Neuronal stem cell (in vitro differentiated cells): ENCODE measurements around the gene CTNS.

Experiments
- DNase-seq: peaks from one replicate; pipeline ENCODE4 v3.0.0-alpha.2; 2013; ENCODE audit warnings: low spot score
- H2AFZ ChIP-seq: one replicate; pipeline ENCODE4 v1.6.1; 2013; ENCODE audit warnings: mild to moderate bottlenecking, low read length, inconsistent platforms
- H2AK5ac ChIP-seq: 2 replicates; pipeline ENCODE4 v1.6.1; 2013; ENCODE audit warnings: low read depth, mild to moderate bottlenecking, inconsistent platforms, low read length, moderate library complexity, mixed read lengths
- H2BK120ac ChIP-seq: 2 replicates; pipeline ENCODE4 v1.6.1; 2013; ENCODE audit warnings: low read depth, mild to moderate bottlenecking, inconsistent platforms, low read length, moderate library complexity, mixed read lengths
- H2BK12ac ChIP-seq: one replicate; pipeline ENCODE4 v1.6.1; 2013; ENCODE audit warnings: low read length, inconsistent platforms
- H2BK15ac ChIP-seq: 2 replicates; pipeline ENCODE4 v1.6.1; 2013; ENCODE audit warnings: mild to moderate bottlenecking, low read length, inconsistent platforms, mixed read lengths
- H2BK5ac ChIP-seq: one replicate; pipeline ENCODE4 v1.6.1; 2013; ENCODE audit warnings: inconsistent platforms, mild to moderate bottlenecking, low read length, moderate library complexity
- H3K14ac ChIP-seq: one replicate; pipeline ENCODE4 v1.6.1; 2013; ENCODE audit warnings: low read length, inconsistent platforms
- H3K18ac ChIP-seq: 2 replicates; pipeline ENCODE4 v1.6.1; 2013; ENCODE audit warnings: low read length, inconsistent platforms
- H3K23ac ChIP-seq: 2 replicates; pipeline ENCODE4 v1.6.1; 2013; ENCODE audit warnings: low read depth, mild to moderate bottlenecking, mixed read lengths, low read length, inconsistent platforms; ENCODE audit not compliant: poor library complexity
- H3K27ac ChIP-seq: replicated peaks from 3 replicates; pipeline ENCODE4 v1.5.1; 2013; ENCODE audit warnings: low read length, inconsistent platforms
- H3K27me3 ChIP-seq, 3 experiments: 2 replicates each; pipeline ENCODE4 v1.6.1; 2013; ENCODE audit warnings: low read length in 3 of 3, mild to moderate bottlenecking in 2 of 3, inconsistent platforms in 1 of 3, low read depth in 1 of 3, mixed read lengths in 1 of 3, moderate library complexity in 1 of 3; ENCODE audit not compliant: control insufficient read depth in 3 of 3, insufficient read depth in 3 of 3
- H3K36me3 ChIP-seq, 2 donors: replicated peaks in 1 of 2; 2 replicates each; pipeline ENCODE4 v1.6.1; 2013; ENCODE audit warnings: low read length in 2 of 2; ENCODE audit not compliant: control insufficient read depth in 2 of 2, insufficient read depth in 2 of 2
- H3K4ac ChIP-seq: 2 replicates; pipeline ENCODE4 v1.6.1; 2013; ENCODE audit warnings: inconsistent platforms, mild to moderate bottlenecking, low read length, moderate library complexity
- H3K4me1 ChIP-seq, 2 donors: 1 replicate in 1 of 2; 2 replicates in 1 of 2; pipeline ENCODE4 v1.6.1; 2013; ENCODE audit warnings: low read length in 2 of 2, low read depth in 1 of 2; ENCODE audit not compliant: control insufficient read depth in 2 of 2, insufficient read depth in 1 of 2
- H3K4me2 ChIP-seq: one replicate; pipeline ENCODE4 v1.6.1; 2013; ENCODE audit warnings: mild to moderate bottlenecking, low read length, inconsistent platforms; ENCODE audit not compliant: insufficient read depth, poor library complexity, severe bottlenecking
- H3K4me3 ChIP-seq, 2 donors: 2 replicates each; pipeline ENCODE4 v1.5.1; 2013; ENCODE audit warnings: low read length in 2 of 2, mild to moderate bottlenecking in 2 of 2, inconsistent platforms in 1 of 2, moderate library complexity in 1 of 2
- H3K79me1 ChIP-seq: one replicate; pipeline ENCODE4 v1.6.1; 2013; ENCODE audit warnings: low read depth, mild to moderate bottlenecking, inconsistent platforms, low read length, moderate library complexity
- H3K9ac ChIP-seq: one replicate; pipeline ENCODE4 v1.6.1; 2013; ENCODE audit warnings: mild to moderate bottlenecking, low read depth, low read length, inconsistent platforms; ENCODE audit not compliant: poor library complexity
- H3K9me3 ChIP-seq, 2 donors: replicated peaks in 1 of 2; 2 replicates each; pipeline versions ENCODE3 to v1.6.1; 2013; ENCODE audit warnings: low read length in 2 of 2, mild to moderate bottlenecking in 2 of 2, inconsistent platforms in 1 of 2, low read depth in 1 of 2, mixed read lengths in 1 of 2, moderate library complexity in 1 of 2; ENCODE audit not compliant: control insufficient read depth in 2 of 2, insufficient read depth in 1 of 2
- H4K8ac ChIP-seq: one replicate; pipeline ENCODE4 v1.6.1; 2013; ENCODE audit warnings: low read depth, mild to moderate bottlenecking, inconsistent platforms, low read length, moderate library complexity
- H4K91ac ChIP-seq: one replicate; pipeline ENCODE4 v1.6.1; 2013; ENCODE audit warnings: low read length, low read depth, mild to moderate bottlenecking, inconsistent platforms; ENCODE audit not compliant: poor library complexity
- WGBS, 2 donors: extraction: QIAGEN DNeasy Blood & Tissue Kit; methylation state at CpG; one replicate each; pipeline ENCODE4 v1.1.7; 2013; ENCODE audit warnings: missing lambda C conversion rate in 2 of 2, mixed read lengths in 1 of 2; ENCODE audit not compliant: insufficient read length in 2 of 2, insufficient replicate concordance in 1 of 2; ENCODE audit errors: extremely low coverage in 2 of 2; 5-methylcytosine and 5-hydroxymethylcytosine counted together

Gene CTNS

DNA sequence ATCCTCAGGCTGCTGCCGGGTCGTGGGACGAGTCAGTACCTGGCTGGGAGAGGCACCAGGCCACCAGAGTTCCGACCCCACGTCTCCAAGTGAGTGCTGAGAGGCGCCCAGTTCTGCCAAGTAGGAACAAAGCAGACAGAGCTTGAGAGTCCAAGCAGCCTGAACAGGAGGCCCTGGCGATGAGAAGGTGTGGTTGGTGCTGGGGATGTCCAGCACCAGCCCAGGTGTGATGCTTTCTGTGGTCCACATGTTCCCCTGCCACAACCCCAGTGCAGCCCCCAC is 21.0 kb downstream of the CTNS start:
- no peak overlapping the region for H3K4me2 ChIP-seq
- no peak overlapping the region for H3K14ac ChIP-seq
- H3K27ac ChIP-seq = no peak overlapping the region
- DNase-seq = no peak
- no peaks in the 10 kb centered on the region for H3K27me3 ChIP-seq
- no peak overlapping the region for H3K4me3 ChIP-seq
- WGBS, 2 donors = no CpG with 5 or more reads among the region's 7 CpGs
- H2AK5ac ChIP-seq = no peak overlapping the region
- H2BK12ac ChIP-seq = peak overlapping the region; percentile 16
- H3K18ac ChIP-seq = no peak overlapping the region
- H3K4me1 ChIP-seq = peaks cover 0 to 3% of the 10 kb centered on the region in 2 donors
- no peak overlapping the region for H4K8ac ChIP-seq
- no peak overlapping the region for H2BK15ac ChIP-seq
- H2AFZ ChIP-seq = no peak overlapping the region
- no peak overlapping the region for H3K23ac ChIP-seq
- H2BK5ac ChIP-seq = peak overlapping the region; percentile 60
- no peaks in the 10 kb centered on the region for H3K9me3 ChIP-seq
- H3K36me3 ChIP-seq = peaks cover 8 to 23% of the 10 kb centered on the region in 2 donors
- no peak overlapping the region for H4K91ac ChIP-seq
- H3K9ac ChIP-seq = no peak overlapping the region
- H3K79me1 ChIP-seq = peaks cover 1% of the 10 kb centered on the region
- no peak overlapping the region for H3K4ac ChIP-seq
- H2BK120ac ChIP-seq = no peak overlapping the region

- Histone ChIP-seq H3K18ac (no peak overlapping the region), H3K4ac (no peak overlapping the region), H3K4me1 (peaks cover 0 to 7% of the 10 kb centered on the region in 2 donors), H3K27me3 (no peaks in the 10 kb centered on the region), H3K9ac (peak overlapping the region; percentile 60), H2AK5ac (no peak overlapping the region), H3K23ac (no peak overlapping the region), H3K9me3 (no peaks in the 10 kb centered on the region), H2BK15ac (no peak overlapping the region), H3K36me3 (peaks cover 8 to 27% of the 10 kb centered on the region in 2 donors), H3K27ac (no peak overlapping the region), H3K14ac (no peak overlapping the region), H2BK5ac (peak overlapping the region; percentile 60), H3K4me2 (no peak overlapping the region), H2AFZ (no peak overlapping the region), H3K79me1 (peaks cover 1% of the 10 kb centered on the region), H4K8ac (no peak overlapping the region), H2BK120ac (no peak overlapping the region), H3K4me3 (no peak overlapping the region), H2BK12ac (peak overlapping the region; percentile 16), H4K91ac (no peak overlapping the region)
- no CpG with 5 or more reads among the region's 42 CpGs for WGBS, 2 donors
- no peak for DNase-seq
Observed at GRCh38 chr17:3657874-3658783, 21.6 kb downstream of the CTNS start.

GRCh38 chr17:3658784-3659449 is 22.4 kb downstream of the CTNS start:
- H3K9me3 ChIP-seq = no peaks in the 10 kb centered on the region
- WGBS, 2 donors = no CpG with 5 or more reads among the region's 22 CpGs

DNA sequence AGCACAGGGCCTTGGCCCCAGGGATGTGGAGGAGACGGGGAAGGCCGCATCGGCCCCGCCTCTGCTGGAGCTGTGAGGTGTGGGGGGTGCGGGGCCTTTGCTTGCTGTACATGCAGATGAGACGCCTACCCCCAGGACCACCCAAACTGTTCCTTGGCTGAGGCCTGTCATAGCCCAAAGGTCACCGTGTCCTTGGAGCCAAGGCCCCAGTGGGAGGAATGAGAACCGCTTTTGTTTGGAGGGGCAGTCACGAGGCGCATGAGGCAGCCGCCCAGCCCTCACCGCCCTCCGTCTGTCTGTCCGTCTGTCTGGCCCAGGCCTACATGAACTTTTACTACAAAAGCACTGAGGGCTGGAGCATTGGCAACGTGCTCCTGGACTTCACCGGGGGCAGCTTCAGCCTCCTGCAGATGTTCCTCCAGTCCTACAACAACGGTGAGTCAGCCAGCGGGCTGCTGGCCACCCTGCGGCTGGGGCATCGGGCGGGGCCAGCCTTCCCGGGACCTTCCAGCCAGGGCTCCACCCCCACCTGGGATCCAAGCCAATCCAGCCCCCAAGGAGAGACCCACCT is 23.1 kb downstream of the CTNS start:
- H2BK12ac ChIP-seq = no peak overlapping the region
- H3K23ac ChIP-seq = no peak overlapping the region
- peaks cover 12 to 42% of the 10 kb centered on the region in 2 donors for H3K36me3 ChIP-seq
- no peak overlapping the region for H2BK15ac ChIP-seq
- no peaks in the 10 kb centered on the region for H3K27me3 ChIP-seq
- no peak for DNase-seq
- WGBS, 2 donors = no CpG with 5 or more reads among the region's 22 CpGs
- H3K18ac ChIP-seq = no peak overlapping the region
- no peak overlapping the region for H3K9ac ChIP-seq
- H4K91ac ChIP-seq = no peak overlapping the region
- peaks cover 0 to 9% of the 10 kb centered on the region in 2 donors for H3K4me1 ChIP-seq
- H3K4ac ChIP-seq = no peak overlapping the region
- H3K4me2 ChIP-seq = no peak overlapping the region
- no peak overlapping the region for H3K4me3 ChIP-seq
- H2BK120ac ChIP-seq = no peak overlapping the region
- no peaks in the 10 kb centered on the region for H3K9me3 ChIP-seq
- H2AK5ac ChIP-seq = no peak overlapping the region
- peaks cover 1% of the 10 kb centered on the region for H3K79me1 ChIP-seq
- H3K14ac ChIP-seq = no peak overlapping the region
- no peak overlapping the region for H2AFZ ChIP-seq
- no peak overlapping the region for H2BK5ac ChIP-seq
- no peak overlapping the region for H4K8ac ChIP-seq
- H3K27ac ChIP-seq = no peak overlapping the region

More at GRCh38 chr17:3658784-3659449, 22.4 kb downstream of the CTNS start:
- H3K18ac ChIP-seq = no peak overlapping the region
- peaks cover 0 to 9% of the 10 kb centered on the region in 2 donors for H3K4me1 ChIP-seq
- no peak overlapping the region for H2BK5ac ChIP-seq
- peaks cover 1% of the 10 kb centered on the region for H3K79me1 ChIP-seq
- H2AK5ac ChIP-seq = no peak overlapping the region
- H3K36me3 ChIP-seq = peaks cover 8 to 35% of the 10 kb centered on the region in 2 donors
- no peak overlapping the region for H3K4me2 ChIP-seq
- no peak overlapping the region for H3K23ac ChIP-seq
- no peak overlapping the region for H3K14ac ChIP-seq
- no peak for DNase-seq
- H3K9ac ChIP-seq = peak overlapping the region; percentile 60
- H2BK120ac ChIP-seq = no peak overlapping the region
- no peak overlapping the region for H4K91ac ChIP-seq
- no peak overlapping the region for H2BK12ac ChIP-seq
- no peak overlapping the region for H2AFZ ChIP-seq
- no peak overlapping the region for H3K4me3 ChIP-seq
- no peak overlapping the region for H2BK15ac ChIP-seq
- no peaks in the 10 kb centered on the region for H3K27me3 ChIP-seq
- H3K4ac ChIP-seq = no peak overlapping the region
- H3K27ac ChIP-seq = no peak overlapping the region
- H4K8ac ChIP-seq = no peak overlapping the region
